ENCODE data around the gene C19orf73. TPM values are rescaled to one million over a fixed set of nuclear protein-coding genes. Genes with fewer than 3 reads are reported as not detected.

Gene C19orf73
- total and polyA plus RNA-seq, 4 donors = 1.9 to 4.3 (median 3.1) TPM; not detected in 1

- H3K9ac ChIP-seq (ENCODE audit: insufficient read depth in 1 of 2, low read length in 2 of 2) = no peak overlapping the region
- no peak overlapping the region for H3K27ac ChIP-seq (ENCODE audit: low read depth in 1 of 2, low read length in 1 of 2)
- peaks cover 17 to 68% (median 32%) of the 10 kb centered on the region in 4 donors for H3K36me3 ChIP-seq (ENCODE audit: control insufficient read depth in 4 of 4, insufficient read depth in 4 of 4, low read length in 4 of 4)
- H3K4me1 ChIP-seq (ENCODE audit: control insufficient read depth in 5 of 5, insufficient read depth in 5 of 5, low read length in 5 of 5) = no peaks in the 10 kb centered on the region
- TF ChIP-seq CTCF (IDR thresholded peaks at IDR 0.05; ENCODE audit: control extremely low read depth, extremely low read depth) = peak; percentile 20
- H3K27me3 ChIP-seq (ENCODE audit: control insufficient read depth in 3 of 3, insufficient read depth in 3 of 3, low read length in 2 of 3) = no peaks in the 10 kb centered on the region
- H3K9me3 ChIP-seq (ENCODE audit: control insufficient read depth in 4 of 4, insufficient read depth in 3 of 4, low read length in 3 of 4) = no peaks in the 10 kb centered on the region
- DNase-seq (no peak), ATAC-seq (ENCODE audit: insufficient read depth, low FRiP score) (no peak)
- H3K4me3 ChIP-seq = no peak overlapping the region
- 69 to 70% methylated on average over 12 of the region's 12 CpGs for WGBS, 2 donors
Measured at GRCh38 chr19:49106648-49107135, 12.3 kb downstream of the C19orf73 start.

GRCh38 chr19:49104229-49104864, 14.6 kb downstream of the C19orf73 start:
- DNase-seq (no peak), ATAC-seq (ENCODE audit: insufficient read depth, low FRiP score) (no peak)
- Histone ChIP-seq H3K4me3 (no peak overlapping the region), H3K36me3 (ENCODE audit: control insufficient read depth in 4 of 4, insufficient read depth in 4 of 4, low read length in 4 of 4) (peaks cover 24 to 84% (median 48%) of the 10 kb centered on the region in 4 donors), H3K9me3 (ENCODE audit: control insufficient read depth in 4 of 4, insufficient read depth in 3 of 4, low read length in 3 of 4) (no peaks in the 10 kb centered on the region), H3K27me3 (ENCODE audit: control insufficient read depth in 3 of 3, insufficient read depth in 3 of 3, low read length in 2 of 3) (no peaks in the 10 kb centered on the region), H3K9ac (ENCODE audit: insufficient read depth in 1 of 2, low read length in 2 of 2) (no peak overlapping the region), H3K4me1 (ENCODE audit: control insufficient read depth in 5 of 5, insufficient read depth in 5 of 5, low read length in 5 of 5) (no peaks in the 10 kb centered on the region), H3K27ac (ENCODE audit: low read depth in 1 of 2, low read length in 1 of 2) (no peak overlapping the region)
- 86 to 91% methylated on average over 26 to 30 of the region's 30 CpGs for WGBS, 2 donors
- TF ChIP-seq CTCF (IDR thresholded peaks at IDR 0.05; ENCODE audit: control extremely low read depth, extremely low read depth) = no peak

GRCh38 chr19:49103331-49104085, 15.4 kb downstream of the C19orf73 start:
- no peak for TF ChIP-seq CTCF (IDR thresholded peaks at IDR 0.05; ENCODE audit: control extremely low read depth, extremely low read depth)
- ATAC-seq (ENCODE audit: insufficient read depth, low FRiP score) (no peak), DNase-seq (no peak)
- Histone ChIP-seq H3K4me3 (no peak overlapping the region), H3K4me1 (ENCODE audit: control insufficient read depth in 5 of 5, insufficient read depth in 5 of 5, low read length in 5 of 5) (no peaks in the 10 kb centered on the region), H3K9ac (ENCODE audit: insufficient read depth in 1 of 2, low read length in 2 of 2) (no peak overlapping the region), H3K27me3 (ENCODE audit: control insufficient read depth in 3 of 3, insufficient read depth in 3 of 3, low read length in 2 of 3) (no peaks in the 10 kb centered on the region), H3K27ac (ENCODE audit: low read depth in 1 of 2, low read length in 1 of 2) (no peak overlapping the region), H3K9me3 (ENCODE audit: control insufficient read depth in 4 of 4, insufficient read depth in 3 of 4, low read length in 3 of 4) (no peaks in the 10 kb centered on the region), H3K36me3 (ENCODE audit: control insufficient read depth in 4 of 4, insufficient read depth in 4 of 4, low read length in 4 of 4) (peaks cover 27 to 86% (median 54%) of the 10 kb centered on the region in 4 donors)
- 93 to 94% methylated on average over 31 to 33 of the region's 33 CpGs for WGBS, 2 donors
